Glutamatergic neuron (in vitro differentiated cells): ENCODE results near the gene NXPH2. TPM values are rescaled to one million over a fixed set of nuclear protein-coding genes. Genes with fewer than 3 reads are reported as not detected.

Experiments used
- DNase-seq: peaks from one replicate; pipeline ENCODE4 v3.0.0; 2022
- H3K27ac Mint-ChIP-seq: one replicate; pipeline ENCODE4 v1.8.0; 2020; ENCODE audit warnings: mild to moderate bottlenecking, mixed read lengths, inconsistent platforms; ENCODE audit not compliant: unreplicated experiment
- H3K27me3 Mint-ChIP-seq: one replicate; pipeline ENCODE4 v1.8.0; 2020; ENCODE audit warnings: mild to moderate bottlenecking, moderate library complexity, mixed read lengths, inconsistent platforms; ENCODE audit not compliant: unreplicated experiment
- H3K36me3 Mint-ChIP-seq: one replicate; pipeline ENCODE4 v1.8.0; 2020; ENCODE audit warnings: mild to moderate bottlenecking, mixed read lengths, inconsistent platforms; ENCODE audit not compliant: unreplicated experiment
- H3K4me1 Mint-ChIP-seq: one replicate; pipeline ENCODE4 v1.8.0; 2020; ENCODE audit warnings: mild to moderate bottlenecking, low read depth, mixed read lengths, inconsistent platforms; ENCODE audit not compliant: unreplicated experiment
- H3K4me3 Mint-ChIP-seq: one replicate; pipeline ENCODE4 v1.8.0; 2020; ENCODE audit warnings: mild to moderate bottlenecking, mixed read lengths, inconsistent platforms; ENCODE audit not compliant: unreplicated experiment
- H3K9me3 Mint-ChIP-seq: one replicate; pipeline ENCODE4 v1.8.0; 2020; ENCODE audit warnings: mild to moderate bottlenecking, moderate library complexity, mixed read lengths, inconsistent platforms; ENCODE audit not compliant: unreplicated experiment
- CTCF ChIP-seq: fragments of 200-600 bp; sonication (generic); IDR thresholded peaks from one replicate; pipeline ENCODE4 v1.5.0; 2021; ENCODE audit not compliant: partially characterized antibody, unreplicated experiment
- total RNA-seq: library from RNA; stranded (reverse); fragmentation: NEBNext Ultra II Directional; extraction: Animal tissue kit (Norgen Biotek cat#: 25700); gene quantifications from one replicate; pipeline ENCODE4 v1.2.1, GENCODE V29; 2021; ENCODE audit not compliant: unreplicated experiment

Gene NXPH2
- total RNA-seq, 1 donor from 2014 or later: 0.83 TPM

GRCh38 chr2:138762533-138762932 is 17.7 kb downstream of the NXPH2 start:
- Mint-ChIP-seq H3K4me3 (no peak overlapping the region), H3K36me3 (peaks cover 4% of the 10 kb centered on the region), H3K4me1 (peaks cover under 1% of the 10 kb centered on the region), H3K27ac (no peak overlapping the region), H3K27me3 (no peaks in the 10 kb centered on the region), H3K9me3 (no peaks in the 10 kb centered on the region)
- DNase-seq: no peak
- no peak for TF ChIP-seq CTCF

GRCh38 chr2:138760676-138761075 is 19.5 kb downstream of the NXPH2 start:
- no peaks in the 10 kb centered on the region for H3K27me3 Mint-ChIP-seq
- no peak for TF ChIP-seq CTCF
- H3K36me3 Mint-ChIP-seq: peaks cover 4% of the 10 kb centered on the region
- DNase-seq: no peak
- H3K9me3 Mint-ChIP-seq: no peaks in the 10 kb centered on the region
- peaks cover 2% of the 10 kb centered on the region for H3K4me1 Mint-ChIP-seq
- no peak overlapping the region for H3K4me3 Mint-ChIP-seq
- H3K27ac Mint-ChIP-seq: no peak overlapping the region

- Mint-ChIP-seq H3K27ac (no peak overlapping the region), H3K36me3 (peaks cover 4% of the 10 kb centered on the region), H3K4me1 (peaks cover 2% of the 10 kb centered on the region), H3K27me3 (no peaks in the 10 kb centered on the region), H3K9me3 (no peaks in the 10 kb centered on the region), H3K4me3 (no peak overlapping the region)
- DNase-seq: no peak
- no peak for TF ChIP-seq CTCF
Measured at GRCh38 chr2:138757384-138757783, 22.8 kb downstream of the NXPH2 start.

GRCh38 chr2:138752197-138752956 is 27.8 kb downstream of the NXPH2 start:
- no peak for DNase-seq
- no peak for TF ChIP-seq CTCF
- H3K27me3 Mint-ChIP-seq: no peaks in the 10 kb centered on the region
- H3K27ac Mint-ChIP-seq: no peak overlapping the region
- H3K4me3 Mint-ChIP-seq: no peak overlapping the region
- no peaks in the 10 kb centered on the region for H3K36me3 Mint-ChIP-seq
- no peaks in the 10 kb centered on the region for H3K9me3 Mint-ChIP-seq
- peaks cover under 1% of the 10 kb centered on the region for H3K4me1 Mint-ChIP-seq

GRCh38 chr2:138744713-138745112 is 35.5 kb downstream of the NXPH2 start:
- TF ChIP-seq CTCF: no peak
- Mint-ChIP-seq H3K4me1 (peaks cover 6% of the 10 kb centered on the region), H3K27me3 (no peaks in the 10 kb centered on the region), H3K9me3 (no peaks in the 10 kb centered on the region), H3K4me3 (no peak overlapping the region), H3K27ac (peak overlapping the region; percentile 41), H3K36me3 (no peaks in the 10 kb centered on the region)
- no peak for DNase-seq
